Mammary epithelial cell (primary cell): ENCODE results near the gene MARF1.

Experiments
- CTCF ChIP-seq, 2 donors: IDR thresholded peaks in 1 of 2; conservative IDR thresholded peaks in 1 of 2; 2 replicates each; pipeline ENCODE4 v1.5.1; 2011 to 2012; ENCODE audit warnings: inconsistent platforms in 2 of 2, low read length in 2 of 2, mild to moderate bottlenecking in 2 of 2, control low read depth in 1 of 2, low read depth in 1 of 2; ENCODE audit not compliant: insufficient read depth in 1 of 2; ENCODE audit errors: extremely low read depth in 1 of 2
- EZH2 ChIP-seq: IDR thresholded peaks from 2 replicates; pipeline ENCODE4 v1.6.1; 2012; ENCODE audit warnings: low read length, inconsistent platforms, borderline replicate concordance

- TF ChIP-seq CTCF (conservative IDR thresholded peaks at IDR 0.05 in 1 of 2, IDR thresholded peaks at IDR 0.05 in 1 of 2; ENCODE audit: extremely low read depth in 1 of 2, insufficient read depth in 1 of 2, low read depth in 1 of 2, low read length in 2 of 2) (no peak), EZH2 (no peak)
Observed at GRCh38 chr16:15611610-15612009, 31.3 kb downstream of the MARF1 start.
